HG03439 (cell line): Measurements from ENCODE around the gene CDC27.
"Not testable (repeated sequence)": the region's sequence is repeated elsewhere in the genome, so short reads cannot be mapped to it uniquely, and the experiment has no call there.

ENCODE experiments used
- ATAC-seq: cut with Tn5 transposase; IDR thresholded peaks from one replicate; pipeline ENCODE4 v1.9.1; 2021; ENCODE audit warnings: mild to moderate bottlenecking, moderate library complexity; ENCODE audit not compliant: unreplicated experiment

CDC27 gene

DNA sequence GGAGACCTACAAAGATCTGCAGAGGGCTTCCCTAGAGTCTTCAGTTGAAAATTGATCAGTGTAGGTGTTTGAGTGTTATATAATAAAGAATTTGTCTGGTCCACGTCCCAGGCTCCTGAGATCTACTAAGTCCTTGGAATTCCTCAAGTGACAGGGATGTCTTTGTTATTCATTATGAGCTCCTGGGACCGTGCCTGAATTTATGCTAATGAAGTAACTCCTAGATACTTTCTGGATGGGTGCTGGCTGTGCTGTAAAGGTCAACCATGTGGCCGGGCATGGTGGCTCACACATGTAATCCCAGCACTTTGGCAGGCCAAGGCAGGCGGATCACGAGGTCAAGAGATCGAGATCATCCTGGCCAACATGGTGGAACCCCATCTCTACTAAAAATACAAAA is 43.7 kb downstream of the CDC27 start:
- no peak for ATAC-seq

DNA sequence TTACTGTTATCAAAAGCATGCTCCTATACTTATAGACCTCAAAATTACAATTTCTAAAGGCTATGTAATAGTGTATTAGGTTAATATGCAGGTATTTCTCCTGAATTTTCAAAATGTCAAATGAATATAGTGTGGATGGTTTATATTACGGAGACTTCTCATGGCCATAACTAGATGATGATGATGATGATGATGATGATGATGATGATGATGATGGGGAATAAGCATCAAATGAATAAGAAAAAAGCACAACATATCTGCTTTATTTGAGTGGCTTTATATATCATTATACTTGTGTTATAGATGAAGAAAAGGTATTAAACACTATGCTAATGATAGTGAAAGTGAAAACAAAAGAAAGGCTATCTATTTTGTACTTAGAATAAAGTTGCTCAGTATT is 53.9 kb downstream of the CDC27 start:
- no peak for ATAC-seq

DNA sequence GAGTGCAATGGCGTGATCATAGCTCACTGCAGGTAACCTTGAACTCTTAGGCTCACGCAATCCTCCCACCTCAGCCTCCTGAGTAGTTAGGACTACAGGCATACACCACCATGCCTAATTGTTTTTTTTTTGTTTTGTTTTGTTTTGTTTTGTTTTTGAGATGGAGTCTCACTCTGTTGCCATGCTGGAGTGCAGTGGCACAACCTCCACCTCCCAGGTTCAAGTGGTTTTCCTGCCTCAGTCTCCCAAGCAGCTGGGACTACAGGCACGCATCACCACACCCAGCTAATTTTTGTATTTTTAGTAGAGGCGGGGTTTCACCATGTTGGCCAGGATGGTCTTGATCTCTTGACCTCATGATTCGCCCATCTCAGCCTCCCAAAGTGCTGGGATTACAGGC is 54.7 kb downstream of the CDC27 start:
- not testable (repeated sequence) for ATAC-seq

- no peak for ATAC-seq
Measured at GRCh38 chr17:47131761-47132160, 57.3 kb downstream of the CDC27 start.

- not testable (repeated sequence) for ATAC-seq
Measured at GRCh38 chr17:47126835-47127234, 62.3 kb downstream of the CDC27 start.

GRCh38 chr17:47123262-47123661 is 65.8 kb downstream of the CDC27 start:
- ATAC-seq: not testable (repeated sequence)

DNA sequence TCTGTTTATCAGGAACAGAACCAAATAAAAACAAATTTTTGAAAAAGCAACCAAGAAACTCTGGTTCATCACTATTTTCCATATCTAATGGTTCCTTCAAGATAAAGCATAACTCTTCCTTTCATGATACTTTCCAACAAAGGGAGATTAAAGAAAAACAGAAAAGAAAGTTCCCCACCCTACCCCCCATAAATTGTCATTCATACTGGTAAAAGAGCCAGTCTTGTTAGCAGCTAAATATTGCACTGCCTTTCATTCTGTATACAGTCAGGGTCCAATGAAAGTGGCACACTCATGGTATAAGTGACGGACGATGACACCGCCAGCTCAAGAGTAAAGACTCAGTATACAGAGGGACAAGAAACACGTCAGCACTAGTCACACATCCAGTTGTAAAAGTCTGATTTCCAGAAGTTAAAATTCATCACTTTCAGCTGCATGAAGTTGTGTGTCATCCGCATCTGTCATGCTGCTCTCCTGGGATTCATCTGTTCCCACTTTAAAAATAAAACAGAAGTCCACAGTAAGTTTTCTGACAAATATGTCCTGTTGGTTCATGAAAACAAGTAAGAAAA is 68.5 kb downstream of the CDC27 start:
- ATAC-seq: no peak

DNA sequence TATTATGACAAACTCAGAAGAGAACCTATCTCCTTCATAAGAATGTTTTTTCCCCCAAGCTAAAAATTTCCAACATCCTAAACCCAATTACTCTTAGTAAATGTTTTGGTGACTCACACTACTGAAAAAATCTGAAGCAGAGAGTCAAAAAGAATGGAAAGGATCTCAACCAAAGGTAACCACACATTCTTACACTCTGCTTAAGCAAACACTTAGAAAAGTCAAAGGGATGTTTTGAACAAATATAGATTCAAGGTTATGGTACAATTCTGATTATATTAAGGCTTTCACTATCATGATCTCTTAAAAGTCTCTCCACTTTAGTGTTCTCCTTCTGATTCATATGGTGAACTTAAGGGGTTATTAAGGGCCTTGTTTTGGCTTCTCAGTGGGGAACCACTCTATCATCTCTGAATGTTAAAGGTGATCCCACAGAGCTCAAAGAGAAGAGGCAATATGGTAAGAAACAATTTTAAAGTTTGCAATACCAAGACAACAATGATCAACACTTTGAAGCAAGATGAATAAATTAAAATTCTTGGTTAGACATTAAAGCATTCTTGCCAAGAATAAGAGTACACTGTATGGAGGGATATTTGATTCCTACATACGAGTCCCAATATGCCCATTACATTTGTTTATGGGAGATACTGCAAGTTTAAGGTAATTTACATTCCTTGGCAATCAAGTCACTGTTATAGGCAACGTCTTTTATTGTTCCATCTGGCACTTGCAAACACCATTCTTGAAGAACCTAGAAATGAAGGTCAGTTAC is 69.2 kb downstream of the CDC27 start:
- ATAC-seq: no peak

- ATAC-seq: no peak
Measured at GRCh38 chr17:47117386-47117785, 71.7 kb downstream of the CDC27 start.

DNA sequence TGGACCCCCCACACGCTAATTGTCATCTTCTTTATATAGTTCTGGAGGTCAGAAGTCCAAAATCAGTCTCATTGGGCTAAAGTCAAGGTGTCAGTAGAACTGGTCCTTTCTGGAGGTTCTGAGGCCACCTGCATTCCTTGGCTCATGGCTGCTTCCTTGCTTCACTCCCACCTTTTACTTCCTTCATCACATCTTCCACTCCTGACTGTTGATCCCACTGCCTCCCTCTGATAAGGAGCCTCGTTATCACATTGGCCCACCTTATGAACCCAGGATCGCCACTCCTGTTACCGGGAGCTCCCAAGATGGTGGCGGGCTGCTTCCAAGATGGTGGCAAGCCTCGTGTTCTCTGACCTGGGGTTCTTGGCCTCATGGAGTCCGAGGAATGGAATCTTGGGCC is 83.0 kb downstream of the CDC27 start:
- no peak for ATAC-seq

DNA sequence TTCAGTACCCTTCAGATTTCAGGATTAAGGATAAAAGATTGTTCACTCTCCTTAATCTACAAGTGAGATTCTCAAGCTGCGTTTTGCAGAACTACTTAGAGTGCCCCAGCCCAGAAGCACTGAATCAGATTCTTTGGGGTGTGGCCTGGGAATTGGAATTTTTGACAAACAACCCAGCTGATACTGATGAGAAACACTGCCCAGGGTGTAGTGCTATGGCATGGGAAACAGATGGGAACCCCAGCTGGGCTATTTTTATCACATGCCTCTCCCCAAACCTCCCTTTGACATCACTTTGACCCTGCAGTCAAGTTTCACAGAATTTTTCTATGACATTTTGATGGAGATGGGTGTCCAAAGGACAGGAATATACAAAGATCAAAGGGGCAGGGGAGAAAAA is 83.8 kb downstream of the CDC27 start:
- ATAC-seq: not testable (repeated sequence)

- ATAC-seq: no peak
Measured at GRCh38 chr17:47102914-47103313, 86.2 kb downstream of the CDC27 start.

GRCh38 chr17:47099987-47100711 is 88.9 kb downstream of the CDC27 start:
- ATAC-seq: peak; percentile 89

DNA sequence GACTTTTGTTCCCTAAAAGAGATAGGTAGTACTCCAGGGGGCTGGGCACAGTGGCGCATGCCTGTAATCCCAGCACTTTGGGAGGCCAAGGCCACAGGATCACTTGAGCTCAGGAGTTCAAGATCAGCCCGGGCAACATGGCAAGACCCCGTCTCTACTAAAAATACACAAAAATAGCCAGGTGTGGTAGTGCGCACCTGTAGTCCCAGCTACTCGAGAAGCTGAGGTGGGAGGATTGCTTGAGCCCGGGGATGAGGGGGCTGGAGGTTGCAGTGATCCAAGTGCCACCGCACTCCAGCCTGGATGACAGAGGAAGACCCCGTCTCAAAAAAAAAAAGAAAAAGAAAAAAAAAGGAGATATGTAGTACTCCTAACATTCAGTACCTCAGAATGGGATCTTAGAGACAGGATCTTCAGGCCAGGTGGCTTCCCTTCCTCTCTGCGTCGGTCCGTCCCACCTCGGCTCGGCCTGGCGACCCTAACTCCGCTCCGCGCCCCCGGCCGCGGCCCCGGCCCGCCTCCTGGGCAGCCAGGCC is 89.6 kb downstream of the CDC27 start:
- peak; percentile 19 for ATAC-seq

DNA sequence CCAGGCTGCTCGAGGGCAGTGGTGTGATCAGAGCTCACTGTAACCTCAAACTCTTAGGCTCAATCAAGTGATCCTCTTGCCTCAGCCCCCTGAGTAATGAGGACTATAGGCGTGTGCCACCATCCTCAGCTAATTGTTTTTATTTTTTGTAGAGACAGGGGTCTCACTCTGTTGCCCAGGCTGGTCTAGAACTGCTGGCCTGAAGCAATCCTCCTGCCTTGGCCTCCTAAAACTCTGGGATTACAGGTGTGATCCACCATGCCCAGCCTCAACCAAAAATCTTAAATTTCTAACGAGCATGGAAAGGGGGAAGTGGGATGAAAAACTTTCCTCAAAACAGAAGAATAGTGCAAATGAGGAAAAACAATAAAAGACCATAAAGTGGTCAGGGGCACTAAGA is 92.8 kb downstream of the CDC27 start:
- no peak for ATAC-seq

- no peak for ATAC-seq
Measured at GRCh38 chr17:47095268-47095667, 93.8 kb downstream of the CDC27 start.

DNA sequence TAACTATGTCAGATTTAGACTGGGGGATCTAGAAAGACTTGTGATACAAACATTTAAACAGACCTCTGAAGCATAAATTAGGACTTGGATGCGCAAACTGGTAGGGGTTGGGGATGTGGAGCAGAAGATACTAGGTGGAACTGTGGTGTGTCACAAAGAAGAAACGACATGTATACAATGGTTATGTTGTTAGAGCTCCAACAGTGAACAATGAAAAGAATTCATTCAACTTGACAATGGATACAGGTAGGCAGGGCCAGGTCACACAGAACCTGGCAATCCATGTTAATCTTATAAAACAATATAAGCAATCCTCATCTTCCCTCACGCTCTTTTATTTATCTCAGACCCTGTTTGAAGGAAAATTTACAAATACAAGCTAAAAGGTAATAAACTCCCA is 102.0 kb downstream of the CDC27 start:
- ATAC-seq: no peak

GRCh38 chr17:47085736-47086135 is 103.4 kb downstream of the CDC27 start:
- no peak for ATAC-seq

DNA sequence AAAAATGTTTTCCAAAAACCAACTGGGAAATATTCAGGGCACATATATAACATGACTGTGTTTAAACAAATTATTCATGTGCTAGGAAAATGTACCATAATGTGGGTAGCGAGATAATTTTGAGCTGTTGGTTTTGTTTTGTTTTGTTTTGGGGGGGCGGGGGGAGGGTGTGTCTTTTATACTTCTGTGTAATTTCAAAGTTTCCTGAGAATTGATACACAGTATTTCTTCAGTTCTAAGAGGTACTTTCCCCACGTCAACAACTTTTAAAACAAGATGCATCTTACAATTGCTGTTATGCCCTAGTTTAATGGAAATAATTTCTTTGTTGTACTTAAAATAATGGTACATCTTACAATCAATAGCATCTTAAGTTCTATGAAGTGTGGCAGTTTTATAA is 110.3 kb downstream of the CDC27 start:
- ATAC-seq: no peak

DNA sequence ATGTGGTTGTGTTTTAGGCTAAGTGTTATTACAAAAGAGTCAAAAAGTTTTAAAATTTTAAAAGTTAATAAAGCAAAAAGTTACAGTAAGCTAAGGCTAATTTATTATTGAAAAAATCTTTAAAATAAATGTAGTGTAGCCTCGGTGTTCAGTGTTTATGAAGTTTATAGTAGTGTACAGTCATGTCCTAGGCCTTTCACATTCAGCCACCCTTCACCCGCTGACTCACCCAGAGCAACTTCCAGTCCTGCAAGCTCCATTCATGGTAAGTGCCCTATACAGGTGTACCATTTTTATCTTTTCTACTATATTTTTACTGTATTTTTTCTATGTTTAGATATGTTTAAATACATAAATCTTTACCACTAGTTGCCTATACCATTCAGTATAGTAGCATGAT is 111.5 kb downstream of the CDC27 start:
- no peak for ATAC-seq

- no peak for ATAC-seq
Measured at GRCh38 chr17:47076171-47076570, 112.9 kb downstream of the CDC27 start.

DNA sequence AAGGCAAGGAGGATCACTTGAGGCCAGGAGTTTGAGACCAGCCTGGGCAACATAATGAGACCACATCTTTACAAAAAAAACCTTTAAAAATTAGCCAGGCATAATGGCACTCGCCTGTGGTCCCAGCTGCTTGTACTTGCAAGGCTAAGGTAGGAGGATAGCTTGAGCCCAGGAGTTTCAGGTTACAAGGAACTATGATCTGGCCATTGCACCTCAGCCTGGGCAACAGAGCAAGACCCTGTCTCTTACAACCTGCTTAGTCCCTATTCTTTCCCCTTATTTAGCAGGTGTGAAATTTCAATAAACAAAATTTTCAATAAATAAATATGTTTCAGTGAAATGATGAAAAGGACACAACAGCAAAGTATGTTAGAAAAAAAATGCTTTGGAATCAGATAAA is 114.7 kb downstream of the CDC27 start:
- ATAC-seq: not testable (repeated sequence)
